Bronchial epithelial cell (primary cell): ENCODE measurements around the gene PADI3. TPM values are rescaled to one million over a fixed set of nuclear protein-coding genes. Genes with fewer than 3 reads are reported as not detected.

Experiments used
- DNase-seq: peaks from one replicate; pipeline ENCODE4 v3.0.0-alpha.2; 2010; ENCODE audit warnings: low read depth
- FAIRE-seq: peaks from 2 replicates; lab custom pipeline; 2011; peaks lifted over from hg19 to GRCh38; lab: Jason Lieb, UNC
- H3K27me3 ChIP-seq: 2 replicates; pipeline ENCODE4 v1.5.1; 2011; ENCODE audit warnings: low read length; ENCODE audit not compliant: control insufficient read depth, insufficient read depth
- H3K36me3 ChIP-seq: 2 replicates; pipeline ENCODE4 v1.5.1; 2011; ENCODE audit warnings: low read length; ENCODE audit not compliant: control insufficient read depth, insufficient read depth
- H3K4me3 ChIP-seq: 2 replicates; pipeline ENCODE4 v1.5.1; 2011; ENCODE audit warnings: mild to moderate bottlenecking, low read depth, low read length, control low read depth
- CTCF ChIP-seq: IDR thresholded peaks from 2 replicates; pipeline ENCODE4 v1.5.1; 2011; ENCODE audit warnings: mild to moderate bottlenecking, moderate library complexity, low read length, control low read depth, inconsistent platforms; ENCODE audit not compliant: insufficient read depth, severe bottlenecking
- total RNA-seq: library from RNA; depleted of rRNA; stranded (reverse); fragments of >200 nt; gene quantifications from 2 replicates; pipeline ENCODE4 v1.2.1, GENCODE V29; 2014

PADI3 gene
- total RNA-seq, 1 donor from 2014 or later = 0.26 TPM

GRCh38 chr1:17306921-17307320 is 58.0 kb downstream of the PADI3 start:
- no peak for TF ChIP-seq CTCF
- no peak overlapping the region for H3K4me3 ChIP-seq
- DNase-seq = no peak
- no peak for FAIRE-seq
- H3K27me3 ChIP-seq = no peaks in the 10 kb centered on the region
- H3K36me3 ChIP-seq = no peaks in the 10 kb centered on the region

GRCh38 chr1:17307329-17307728 is 58.4 kb downstream of the PADI3 start:
- no peaks in the 10 kb centered on the region for H3K27me3 ChIP-seq
- no peak for DNase-seq
- TF ChIP-seq CTCF = no peak
- H3K4me3 ChIP-seq = no peak overlapping the region
- no peak for FAIRE-seq
- H3K36me3 ChIP-seq = no peaks in the 10 kb centered on the region

- FAIRE-seq = no peak
- Histone ChIP-seq H3K36me3 (no peaks in the 10 kb centered on the region), H3K4me3 (no peak within 1 kb of the TSS), H3K27me3 (no peaks in the 10 kb centered on the region)
- no peak for TF ChIP-seq CTCF
- no peak for DNase-seq
These were observed 59.0 kb downstream of the PADI3 start, which contains the start of gene PADI4 for GRCh38 chr1:17307946-17308345. TSS of gene PADI4 (plus strand) at chr1:17308197. CDS start at chr1:17308223, 26 bp downstream.

- TF ChIP-seq CTCF = no peak
- no peak overlapping the region for H3K4me3 ChIP-seq
- no peak for FAIRE-seq
These were observed 59.7 kb downstream of the PADI3 start for GRCh38 chr1:17308593-17308992.

GRCh38 chr1:17309426-17310067 is 60.6 kb downstream of the PADI3 start:
- DNase-seq (peak; percentile 46), FAIRE-seq (no peak)
- no peaks in the 10 kb centered on the region for H3K27me3 ChIP-seq
- H3K4me3 ChIP-seq = no peak overlapping the region
- no peaks in the 10 kb centered on the region for H3K36me3 ChIP-seq
- no peak for TF ChIP-seq CTCF

More at GRCh38 chr1:17308593-17308992, 59.7 kb downstream of the PADI3 start:
- Histone ChIP-seq H3K36me3 (no peaks in the 10 kb centered on the region), H3K27me3 (no peaks in the 10 kb centered on the region)
- DNase-seq = no peak
